ENCODE data around the gene PRR29.
A peak's percentile ranks its signal among the peaks of the same experiment; 100 is the strongest.

The PRR29 gene

DNA sequence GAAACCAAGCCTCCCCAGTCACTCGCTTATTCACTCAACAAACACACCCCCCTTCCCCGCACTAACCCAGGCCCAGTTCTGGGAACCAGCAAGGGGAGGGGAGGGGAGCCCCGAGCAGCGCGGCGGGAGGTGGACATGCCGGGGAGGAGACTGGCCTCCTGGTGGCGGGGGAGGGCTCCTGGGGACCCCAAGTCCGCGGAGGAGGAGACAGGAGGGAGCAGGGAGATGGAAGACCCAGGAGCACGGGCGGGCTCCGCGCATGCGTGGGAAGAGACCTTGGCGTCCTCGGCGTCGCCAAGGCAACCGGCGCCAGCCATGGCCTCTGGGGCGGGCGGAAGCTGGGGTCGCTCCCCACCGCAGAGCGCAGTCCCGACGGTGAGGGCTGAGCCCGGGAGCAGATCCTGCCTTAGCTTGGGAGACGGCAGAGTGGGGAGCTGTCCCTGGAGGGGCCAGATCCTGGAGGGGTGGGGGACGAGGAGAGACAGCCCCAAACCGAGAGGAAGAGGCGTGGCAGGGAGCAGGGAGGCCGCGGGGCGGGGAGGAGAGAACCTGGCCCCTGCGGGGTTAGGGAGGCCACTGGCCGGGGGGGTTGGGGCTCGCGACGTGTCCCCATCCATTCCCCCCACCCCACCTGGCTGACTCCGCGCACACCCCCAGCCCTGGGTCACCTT is at the start of gene PRR29:
Gene PRR29, plus strand, starts transcription at position 302 of the 671 bp plus-strand sequence. Its CDS starts 14 bp downstream, at position 316.
- DNase-seq = peak; percentile 24 to 59

DNA sequence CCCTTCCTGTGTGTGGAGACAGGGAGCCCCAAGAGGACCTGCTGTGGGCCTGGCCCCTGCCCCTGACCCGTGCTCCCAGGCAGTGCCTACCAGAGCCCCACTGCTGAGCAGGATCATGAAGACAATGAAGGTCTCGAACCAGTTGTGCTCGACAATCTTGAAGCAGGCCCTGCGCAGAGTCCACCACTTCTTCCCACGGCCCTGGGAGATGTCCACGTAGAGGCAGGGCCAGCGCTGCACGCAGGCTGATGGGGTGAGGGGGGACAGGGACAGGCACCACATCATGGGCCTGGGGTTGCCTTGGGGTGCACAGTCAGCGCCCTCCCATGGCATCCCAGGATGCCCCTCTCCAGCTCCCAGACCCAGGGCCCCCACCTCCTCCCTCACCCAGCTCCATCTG is 49.6 kb upstream of the PRR29 start:
- DNase-seq = no peak

DNA sequence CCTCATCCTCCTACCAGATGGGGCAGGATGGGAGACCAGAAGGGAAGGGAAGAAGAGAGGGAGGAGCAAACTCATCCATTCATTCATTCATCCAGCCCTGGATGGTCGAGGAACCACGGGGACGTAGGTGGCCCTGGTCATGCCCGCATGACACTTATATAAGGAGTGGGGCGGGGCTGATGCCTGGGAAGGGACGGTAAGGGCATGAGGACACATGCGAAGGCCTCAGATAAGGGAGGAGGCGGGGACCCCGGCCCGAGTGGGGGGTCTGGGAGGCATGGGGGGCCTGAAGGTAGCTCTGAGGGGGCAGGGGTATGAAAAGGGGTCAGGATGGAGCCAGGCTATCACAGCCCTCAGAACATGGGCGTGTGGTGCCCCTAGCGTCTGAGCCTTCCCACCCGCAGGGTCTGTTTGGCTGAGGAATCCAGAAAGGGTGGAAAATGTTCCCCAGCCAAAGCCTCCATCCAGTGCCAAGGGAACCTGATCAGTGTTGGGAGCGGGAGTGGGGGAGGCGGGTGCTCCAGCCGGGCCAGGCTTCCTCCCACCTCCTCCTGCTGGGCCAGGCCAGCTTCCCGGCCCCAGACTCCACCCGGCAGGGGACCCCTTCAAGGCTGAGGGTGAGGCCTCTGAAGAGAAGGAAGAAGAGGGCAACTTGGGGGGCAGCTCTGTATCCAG is 48.4 kb upstream of the PRR29 start:
- DNase-seq = no peak

DNA sequence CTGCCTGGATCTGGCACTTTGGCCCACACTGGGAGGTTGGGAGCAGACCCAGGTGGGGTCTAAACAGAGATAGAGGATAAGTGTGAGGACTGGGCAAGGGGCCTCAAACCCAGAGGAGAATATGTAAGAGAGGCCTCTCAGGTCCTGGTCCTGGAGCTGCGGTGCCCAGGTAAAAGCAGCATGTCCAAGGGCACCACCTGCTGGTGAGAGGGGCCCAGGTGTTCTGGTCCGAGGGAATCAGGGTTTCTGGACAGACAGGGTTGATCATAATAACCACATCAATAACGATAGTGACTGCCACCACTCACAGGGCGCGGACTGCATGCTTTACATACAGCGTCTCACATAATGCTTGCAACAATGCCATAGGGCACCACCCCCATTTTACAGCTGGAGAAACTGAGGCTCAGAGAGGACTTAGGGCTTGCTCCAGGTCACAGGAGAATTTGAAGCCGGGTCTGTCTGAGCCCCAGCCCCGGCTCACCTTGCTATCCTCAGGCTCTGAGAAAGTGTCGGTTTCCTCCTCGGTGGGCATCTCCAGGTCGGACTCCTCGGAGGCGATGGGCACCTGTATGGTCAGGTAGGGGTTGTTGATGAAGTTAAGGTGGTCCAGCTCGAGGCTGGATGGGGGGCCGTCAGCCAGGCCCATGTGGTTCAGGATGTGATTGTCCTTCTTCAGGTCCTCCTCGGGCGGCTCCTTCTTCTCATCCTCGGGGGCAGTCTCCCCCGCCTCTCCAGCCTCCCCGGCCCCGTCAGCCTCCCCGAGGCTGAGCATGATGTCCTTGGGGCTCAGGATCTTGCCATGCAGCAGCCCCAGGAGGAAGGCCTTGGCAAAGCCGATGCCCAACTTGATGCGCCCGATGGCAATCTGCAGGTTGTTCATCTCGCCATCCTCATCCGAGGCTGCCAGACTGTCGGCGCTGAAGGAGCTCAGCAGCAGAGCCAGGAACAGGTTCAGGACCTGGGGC is 46.9 kb upstream of the PRR29 start:
- no peak for DNase-seq

DNA sequence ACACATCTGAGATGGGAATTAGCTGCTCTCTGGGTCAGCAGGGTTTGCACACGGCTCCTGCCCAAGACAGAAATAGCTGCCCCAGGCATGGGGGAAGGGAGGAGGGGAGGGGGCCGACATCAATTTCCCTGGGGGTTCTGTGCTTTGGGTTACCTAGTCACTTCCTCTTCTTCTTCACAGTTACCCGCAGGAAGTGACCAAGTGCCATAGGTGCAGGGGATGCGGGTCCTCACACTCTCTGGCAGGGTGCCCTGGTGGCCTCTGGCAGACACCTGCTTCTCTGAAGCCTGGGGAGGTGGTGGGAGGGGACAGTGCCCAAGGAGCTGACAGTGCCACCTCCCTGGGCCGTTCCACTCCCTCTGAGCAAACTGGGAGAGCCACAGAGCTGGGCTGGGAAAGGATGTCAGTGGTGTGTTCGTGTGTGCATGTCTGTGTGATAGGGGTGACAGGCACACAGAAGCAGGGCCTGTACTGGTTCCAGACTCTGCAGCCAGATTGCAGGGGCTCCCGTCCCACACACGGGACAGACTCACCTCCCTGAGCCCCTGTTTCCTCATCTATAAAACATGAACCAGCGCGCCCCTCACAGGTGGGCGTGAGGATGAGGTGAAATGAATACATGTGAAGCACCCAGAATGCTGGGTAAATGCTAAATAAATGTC is 43.6 kb upstream of the PRR29 start:
- no peak for DNase-seq

DNA sequence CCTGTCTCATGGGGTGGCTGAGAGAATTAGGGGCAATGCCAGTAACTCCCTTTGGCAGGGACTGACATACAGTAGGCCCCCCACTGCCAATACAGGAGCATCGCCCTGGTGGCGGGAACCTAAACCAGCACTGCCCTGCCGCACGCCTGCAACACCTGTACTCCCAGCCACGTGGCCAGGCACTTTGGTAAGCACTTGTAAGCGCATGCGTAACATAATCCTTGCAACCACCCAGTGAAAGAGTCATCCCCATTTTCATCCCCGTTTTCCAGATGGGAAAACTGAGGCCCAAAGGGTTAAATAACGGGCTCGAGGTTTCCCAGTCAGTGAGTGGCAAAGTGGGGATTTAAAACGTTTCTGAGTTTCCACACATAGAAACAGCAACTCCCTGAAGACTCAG is 42.9 kb upstream of the PRR29 start:
- DNase-seq = no peak

DNA sequence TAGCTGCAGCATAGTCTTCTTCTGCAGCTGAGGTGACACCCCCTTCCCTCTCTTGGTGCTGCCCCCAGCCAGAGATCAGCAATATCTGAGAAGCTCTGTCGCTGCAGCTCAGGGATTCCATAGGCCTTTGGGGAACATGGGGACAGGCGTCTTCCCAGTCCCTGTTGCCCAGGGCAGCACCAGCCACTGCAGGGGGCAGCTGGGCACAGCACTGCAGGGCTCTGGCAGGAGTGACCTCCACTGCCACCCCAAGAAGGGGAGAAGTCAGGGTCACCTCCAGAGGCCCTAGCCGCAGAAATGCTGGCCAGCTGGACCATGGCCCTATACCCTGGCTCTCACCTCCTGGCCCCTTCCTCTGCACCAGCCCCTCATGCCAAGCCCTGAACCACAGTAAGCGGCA is 42.4 kb upstream of the PRR29 start:
- DNase-seq = no peak

DNA sequence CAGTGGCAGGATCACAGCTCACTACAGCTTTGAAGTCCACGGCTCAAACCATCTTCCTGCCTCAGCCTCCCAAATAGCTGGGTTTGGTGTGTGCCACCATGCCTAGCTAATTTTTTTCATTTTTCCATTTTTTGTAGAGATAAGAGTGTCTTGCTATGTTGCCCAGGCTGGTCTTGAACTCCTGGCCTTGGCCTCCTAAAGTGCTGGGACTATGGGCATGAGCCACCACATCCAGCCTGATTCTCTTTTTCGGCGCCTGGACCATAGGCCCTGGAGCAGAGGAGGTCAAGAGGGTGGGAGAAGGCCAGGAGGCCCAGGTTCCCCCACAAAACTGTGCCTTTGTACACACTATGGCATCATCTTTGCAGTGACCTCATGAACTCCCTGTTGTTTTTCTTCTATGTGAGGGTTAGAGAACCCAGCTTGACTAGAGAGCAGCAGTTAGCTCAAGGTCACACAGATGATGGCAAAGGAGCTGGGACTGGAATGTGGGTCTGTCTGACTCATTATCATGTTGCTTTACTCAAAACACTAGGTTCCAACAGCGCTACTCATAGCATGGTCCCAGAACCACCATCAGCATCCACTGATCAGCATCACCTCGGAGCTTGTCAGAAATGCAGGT is 41.7 kb upstream of the PRR29 start:
- DNase-seq = no peak

DNA sequence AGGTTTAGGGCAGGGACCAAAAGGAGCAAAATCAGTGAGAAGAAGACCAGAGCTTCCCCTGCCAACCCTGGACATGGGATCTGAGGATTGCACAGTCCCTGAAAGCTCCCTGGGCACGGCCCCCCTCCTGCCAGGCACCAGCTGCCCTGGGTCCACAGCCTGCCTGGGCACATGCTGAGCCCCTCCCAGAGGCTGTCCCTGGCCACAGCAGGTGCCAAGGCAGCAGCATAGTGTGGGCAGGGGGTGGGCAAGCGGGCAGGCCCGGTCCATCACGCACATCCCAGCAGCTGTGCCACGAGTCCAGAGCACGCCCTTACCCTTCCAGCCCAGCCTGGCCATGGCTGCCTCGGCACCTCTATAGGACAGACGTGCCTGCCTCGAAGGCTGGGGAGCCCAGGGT is 38.1 kb upstream of the PRR29 start:
- no peak for DNase-seq

DNA sequence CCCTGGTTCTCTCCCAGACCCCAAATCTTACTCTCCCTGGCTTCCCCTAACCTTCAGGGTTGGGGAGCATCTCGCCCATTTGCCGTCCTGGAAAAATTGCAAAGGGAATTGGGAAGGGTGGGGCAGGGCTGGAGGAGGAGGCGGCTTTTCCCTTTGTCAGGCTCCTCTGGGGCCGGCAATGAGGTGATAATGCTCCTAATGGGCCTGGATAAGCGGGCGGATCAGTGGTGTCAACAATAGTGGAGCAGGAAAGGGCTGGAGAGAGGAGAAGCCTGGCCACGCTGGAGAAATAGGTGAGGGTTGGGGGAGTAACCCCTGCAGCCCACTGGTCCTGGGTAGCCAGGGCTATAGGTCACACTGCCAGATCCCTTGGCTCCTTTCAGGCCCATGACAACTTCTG is 37.7 kb upstream of the PRR29 start:
- no peak for DNase-seq

DNA sequence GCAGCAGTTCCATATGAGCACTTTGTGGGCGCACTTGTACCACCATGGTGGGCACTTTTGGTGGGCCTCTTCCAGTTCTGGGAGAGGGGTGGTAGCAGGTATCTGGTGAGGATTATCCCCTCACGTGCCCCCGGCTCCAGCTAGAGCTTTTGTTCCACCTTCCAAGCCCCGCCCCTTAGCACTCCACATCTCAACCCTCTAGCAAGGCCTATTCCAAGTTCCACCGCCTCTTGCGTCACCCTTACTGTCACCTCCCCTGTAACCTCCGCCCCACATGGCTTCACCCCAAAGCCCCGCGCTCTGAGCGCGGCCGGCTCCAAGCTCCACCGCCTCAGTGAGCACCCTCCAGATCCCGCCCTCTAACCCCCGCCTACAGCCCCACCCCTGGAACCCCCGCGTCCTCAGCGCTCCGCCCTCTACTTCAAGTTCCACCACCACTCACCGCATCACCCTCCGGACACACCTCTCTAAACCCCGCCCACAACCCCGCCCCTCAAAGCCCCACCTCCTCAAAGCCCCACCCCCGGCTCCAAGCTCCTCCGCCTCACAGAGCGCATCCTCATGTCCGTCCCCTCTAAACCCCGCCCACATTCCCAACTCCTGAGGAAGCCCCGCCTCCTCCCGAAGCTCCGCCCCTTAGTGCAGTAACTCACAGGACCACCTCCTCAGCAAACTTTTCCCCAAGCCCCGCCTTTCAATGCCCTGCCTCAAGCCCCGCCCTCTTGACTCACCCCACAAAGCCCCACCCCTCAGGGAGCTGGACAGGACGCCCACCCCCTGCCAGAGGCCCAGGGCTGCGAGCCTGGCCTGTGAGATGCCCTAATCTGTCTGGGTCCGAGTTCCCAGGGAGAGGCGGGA is 36.6 kb upstream of the PRR29 start:
- DNase-seq = no peak

DNA sequence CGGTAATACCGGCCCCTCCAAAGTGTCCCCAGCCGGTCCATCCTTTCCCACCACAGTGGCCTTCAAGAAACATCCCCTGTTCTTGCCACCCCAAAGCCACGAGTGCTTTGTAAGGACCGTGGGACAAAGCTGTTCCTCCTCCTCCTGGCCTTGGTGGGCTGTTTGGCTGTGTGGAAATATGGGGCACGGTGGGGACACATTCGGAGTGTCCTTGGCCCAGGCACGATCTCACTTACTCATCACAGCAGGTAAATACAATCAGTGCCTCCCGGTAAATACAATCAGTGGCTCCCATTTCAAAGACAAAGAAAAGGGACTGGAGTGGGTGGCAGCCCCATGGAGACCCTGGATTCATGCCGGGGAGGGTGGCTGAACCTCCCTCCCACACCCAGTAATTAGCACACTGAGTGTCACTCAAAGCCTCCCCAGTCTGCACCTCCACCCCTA is 35.8 kb upstream of the PRR29 start:
- DNase-seq = no peak

DNA sequence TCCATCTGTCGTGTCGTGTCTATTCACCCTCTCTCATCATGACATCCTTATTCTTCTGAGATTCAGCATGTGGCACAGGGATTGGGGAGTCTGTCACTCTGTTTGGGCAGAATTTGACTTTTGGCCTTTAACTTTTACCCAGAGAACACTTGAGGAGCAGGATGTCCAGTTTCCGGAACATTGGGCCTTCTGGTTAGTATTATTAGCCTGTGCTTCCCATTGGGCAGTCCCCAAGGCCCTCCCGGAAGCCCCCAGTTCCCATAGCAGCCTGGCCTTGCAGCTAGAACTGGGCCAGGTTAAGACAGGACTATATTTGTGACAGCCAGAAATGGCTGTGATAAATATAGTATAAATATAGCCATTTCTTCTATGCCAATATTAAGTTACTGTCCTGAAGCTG is 35.0 kb upstream of the PRR29 start:
- no peak for DNase-seq

DNA sequence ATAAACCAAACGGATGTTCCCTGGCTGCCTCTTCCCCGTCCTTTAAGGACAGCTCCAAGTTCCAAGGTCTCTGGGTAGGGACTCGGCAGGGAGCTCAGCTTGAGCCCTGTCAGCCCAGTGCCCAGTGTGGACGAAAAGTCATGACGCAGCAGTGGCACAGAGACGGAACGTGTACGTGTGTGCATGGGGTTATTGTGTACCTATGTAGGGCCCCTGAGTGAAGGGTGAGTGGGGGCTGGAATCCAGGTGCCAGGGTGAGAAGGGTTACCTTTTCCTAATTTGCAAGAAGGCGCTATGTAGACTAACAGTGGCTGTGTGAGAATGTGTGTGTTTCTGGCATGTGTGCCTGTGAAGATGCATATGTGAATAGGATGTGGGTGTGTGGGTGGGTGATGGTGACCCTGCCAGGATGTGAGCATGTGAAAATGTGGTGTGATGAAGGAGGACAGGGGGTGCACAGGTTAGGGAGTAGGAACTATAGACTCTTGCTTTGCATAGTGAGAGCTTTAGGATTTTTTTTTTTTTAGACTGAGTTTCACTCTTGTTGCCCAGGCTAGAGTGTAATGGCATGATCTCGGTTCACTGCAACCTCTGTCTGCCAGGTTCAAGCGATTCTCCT is 31.4 kb upstream of the PRR29 start:
- DNase-seq = no peak

DNA sequence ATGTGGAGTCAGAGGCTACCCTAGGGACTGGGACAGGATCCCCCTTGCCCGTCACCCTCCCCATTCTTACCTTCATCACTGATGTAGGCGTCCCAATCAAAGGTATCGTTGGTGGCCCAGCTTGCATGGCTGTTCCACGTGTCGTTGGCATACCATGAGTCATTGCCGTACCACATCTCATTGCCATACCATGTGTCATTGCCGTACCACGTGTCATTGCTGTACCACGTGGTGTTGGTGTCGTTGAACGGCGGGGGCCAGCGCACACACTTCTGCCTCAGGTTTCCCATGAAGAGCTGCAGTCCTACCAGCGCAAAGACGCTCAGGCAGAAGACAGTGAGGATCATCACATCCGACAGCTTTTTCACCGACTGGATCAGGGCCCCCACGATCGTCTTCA is 30.2 kb upstream of the PRR29 start:
- DNase-seq = no peak

DNA sequence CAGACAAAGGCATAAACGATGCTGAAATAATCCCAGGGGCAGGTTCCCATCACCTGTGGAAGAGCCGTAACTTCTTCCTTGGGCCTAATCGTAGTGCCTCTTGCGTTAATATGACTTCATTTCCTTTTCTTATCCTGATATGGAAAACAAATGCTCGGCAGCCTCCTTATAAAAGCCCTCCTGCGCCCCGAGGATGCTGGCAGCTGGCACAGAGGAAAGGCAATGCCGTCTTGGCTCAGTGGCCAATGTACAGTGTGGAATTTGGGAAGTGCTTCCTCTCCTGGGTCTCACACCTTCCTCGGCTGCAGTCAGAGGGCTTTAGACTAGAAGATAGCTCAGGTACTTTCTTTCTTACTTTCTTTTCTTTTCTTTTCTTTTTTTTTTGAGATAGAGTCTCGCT is 28.9 kb upstream of the PRR29 start:
- no peak for DNase-seq

DNA sequence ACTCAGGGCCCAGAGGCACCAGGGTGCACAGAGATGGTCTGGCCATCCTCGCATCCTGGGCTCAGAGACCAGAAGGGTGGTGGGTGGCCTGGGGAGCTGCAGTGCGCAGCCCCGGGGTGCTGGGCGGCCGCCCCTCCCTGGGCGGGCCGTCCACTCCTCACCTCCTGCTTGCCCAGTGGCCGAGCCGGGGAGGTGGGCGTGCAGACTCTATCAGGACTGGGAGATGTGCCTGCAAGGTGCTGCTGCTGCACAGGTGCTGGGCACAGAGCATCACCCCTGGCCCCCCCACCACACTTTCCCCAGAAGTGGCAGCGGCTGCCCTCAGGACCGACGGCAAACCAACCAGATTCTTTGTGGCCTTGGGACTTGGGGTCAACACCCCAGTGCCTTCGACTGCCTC is 25.4 kb upstream of the PRR29 start, which contains the start of gene SCN4A:
Gene SCN4A, minus strand, starts transcription at position 123 of the 400 bp plus-strand sequence. Its CDS starts 77 bp downstream, at position 46.
- no peak for DNase-seq

DNA sequence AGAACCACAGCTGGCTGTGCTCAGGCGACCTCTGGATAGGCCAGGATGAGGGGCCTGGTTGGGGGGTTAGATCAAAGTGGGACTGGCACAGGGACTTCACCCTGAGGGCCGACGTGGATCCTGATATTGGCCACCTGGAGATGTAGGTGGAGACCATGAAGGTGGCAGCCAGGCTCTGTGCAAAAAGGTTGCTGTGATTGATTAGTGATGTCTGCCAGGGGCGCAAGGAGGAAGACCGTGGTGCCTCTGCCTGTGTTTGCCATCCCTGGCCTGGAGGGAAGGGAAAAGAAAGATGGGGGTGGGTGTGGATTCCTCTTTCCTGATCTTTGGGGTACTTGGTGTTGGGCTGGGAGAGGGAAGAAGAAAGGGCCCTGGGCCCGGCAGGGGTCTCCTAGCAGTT is 24.9 kb upstream of the PRR29 start:
- DNase-seq = no peak

DNA sequence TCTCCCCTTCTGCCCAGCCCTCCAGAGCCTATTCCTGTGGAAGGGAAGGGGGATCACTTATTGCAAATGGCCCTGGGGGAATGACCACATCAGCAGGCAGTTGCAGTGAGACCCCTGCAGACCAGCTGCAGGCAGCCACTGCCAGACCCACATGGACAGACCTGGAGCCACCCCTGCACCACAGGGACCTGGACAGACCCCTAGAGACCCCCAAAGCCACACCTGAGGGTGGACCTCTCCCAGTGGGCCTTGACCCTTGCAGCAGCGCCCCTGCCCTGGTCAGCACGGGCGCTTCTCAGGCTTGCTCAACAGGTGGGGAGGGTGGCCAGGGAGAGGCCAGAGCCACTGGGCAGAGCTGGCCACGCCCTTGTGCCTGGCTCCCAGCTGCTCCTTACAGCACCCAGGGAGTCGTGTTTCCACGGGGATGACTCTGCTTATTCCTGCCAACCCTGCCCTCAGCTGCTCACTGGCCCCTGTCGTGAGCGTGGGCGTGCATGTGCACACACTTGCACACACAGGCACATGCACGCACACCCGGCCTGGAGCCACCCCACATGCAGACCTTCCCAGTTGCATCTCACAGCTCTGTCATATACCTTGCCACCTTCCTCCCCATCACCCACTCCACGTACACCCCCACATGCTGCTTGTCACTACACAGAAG is 24.1 kb upstream of the PRR29 start:
- DNase-seq = no peak

DNA sequence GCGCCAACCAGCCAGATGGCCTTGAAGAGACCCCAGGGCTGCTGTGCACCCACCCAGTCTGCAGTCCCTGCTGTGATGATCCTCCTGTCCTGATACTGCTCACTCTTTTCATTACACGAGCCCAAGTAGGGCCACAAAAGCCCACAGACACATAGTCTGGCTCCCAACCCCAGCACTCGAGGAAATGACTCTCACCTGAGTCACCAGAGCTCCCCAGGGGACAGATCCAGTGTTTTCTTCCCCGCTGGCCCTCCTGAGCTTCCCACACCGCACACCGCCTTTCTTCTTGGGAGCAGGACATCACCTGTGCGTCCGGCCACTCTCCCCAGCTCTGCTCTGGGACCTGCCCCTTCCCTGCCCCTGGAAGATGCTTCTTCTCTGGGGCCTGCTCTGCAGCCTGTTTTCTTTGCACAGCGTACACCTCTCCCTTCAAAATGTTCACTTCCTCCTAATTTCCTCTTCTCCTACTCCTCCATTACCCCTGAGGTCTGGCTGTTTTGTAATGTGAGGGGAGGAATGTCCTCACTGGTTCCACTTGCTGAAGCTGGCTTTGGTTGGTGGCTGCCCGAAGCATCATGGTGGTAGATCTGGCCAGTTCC is 23.5 kb upstream of the PRR29 start:
- no peak for DNase-seq
